Liver (tissue), 9 donors: ENCODE data around the gene FTO. TPM values are rescaled to one million over a fixed set of nuclear protein-coding genes. Genes with fewer than 3 reads are reported as not detected.

Source experiments
- DNase-seq: peaks from one replicate; pipeline ENCODE4 v3.0.0-alpha.2; 2017; ENCODE audit warnings: low spot score
- H3K27ac ChIP-seq, 2 donors: one replicate each; pipeline ENCODE4 v1.7.0; 2013; ENCODE audit warnings: inconsistent platforms in 2 of 2, low read length in 2 of 2, control low read depth in 1 of 2, low read depth in 1 of 2, mild to moderate bottlenecking in 1 of 2
- H3K27me3 ChIP-seq, 4 donors: one replicate each; pipeline versions ENCODE4 v1.6.1 to v1.7.0; 2013; ENCODE audit warnings: low read length in 3 of 4, inconsistent platforms in 1 of 4, mild to moderate bottlenecking in 1 of 4, moderate library complexity in 1 of 4; ENCODE audit not compliant: control insufficient read depth in 4 of 4, insufficient read depth in 4 of 4
- H3K36me3 ChIP-seq, 4 donors: one replicate each; pipeline versions ENCODE4 v1.6.1 to v1.7.0; 2013; ENCODE audit warnings: low read length in 3 of 4, mild to moderate bottlenecking in 3 of 4, low read depth in 1 of 4, moderate library complexity in 1 of 4; ENCODE audit not compliant: control insufficient read depth in 4 of 4, insufficient read depth in 3 of 4
- H3K4me1 ChIP-seq, 4 donors: one replicate each; pipeline versions ENCODE4 v1.6.1 to v1.7.0; 2013; ENCODE audit warnings: low read length in 3 of 4, mild to moderate bottlenecking in 3 of 4, moderate library complexity in 1 of 4; ENCODE audit not compliant: control insufficient read depth in 4 of 4, insufficient read depth in 4 of 4
- H3K4me3 ChIP-seq, 3 donors: one replicate each; pipeline versions ENCODE4 v1.6.1 to v1.7.0; 2013; ENCODE audit warnings: low read length in 3 of 3, control low read depth in 1 of 3, low read depth in 1 of 3, mild to moderate bottlenecking in 1 of 3
- H3K9ac ChIP-seq, 2 donors: one replicate each; pipeline ENCODE4 v1.7.0; 2013; ENCODE audit warnings: low read length in 2 of 2, mild to moderate bottlenecking in 2 of 2, moderate library complexity in 2 of 2, control low read depth in 1 of 2, low read depth in 1 of 2
- H3K9me3 ChIP-seq, 4 donors: one replicate each; pipeline versions ENCODE4 v1.6.1 to v1.7.0; 2013; ENCODE audit warnings: low read length in 3 of 4; ENCODE audit not compliant: control insufficient read depth in 4 of 4
- ATF3 ChIP-seq: IDR thresholded peaks from 2 replicates; pipeline ENCODE4 v1.6.1; 2016; ENCODE audit warnings: antibody characterized with exemption
- CTCF ChIP-seq: fragments of 150-350 bp; IDR thresholded peaks from 2 replicates; pipeline ENCODE4 v1.5.1; 2017; ENCODE audit warnings: improper control_type of control experiment, low read depth, low read length; ENCODE audit not compliant: missing input control
- EGR1 ChIP-seq, 2 donors: IDR thresholded peaks; 2 replicates each; pipeline ENCODE4 v1.6.1; 2016 to 2018; ENCODE audit warnings: antibody characterized with exemption in 2 of 2, low read depth in 2 of 2
- FOXA2 ChIP-seq: IDR thresholded peaks from 2 replicates; pipeline ENCODE4 v1.6.1; 2016; ENCODE audit warnings: antibody characterized with exemption
- GABPA ChIP-seq, 2 donors: IDR thresholded peaks in 1 of 2; conservative IDR thresholded peaks in 1 of 2; 2 replicates each; pipeline ENCODE4 v1.6.1; 2016; ENCODE audit warnings: antibody characterized with exemption in 2 of 2, mild to moderate bottlenecking in 1 of 2, moderate library complexity in 1 of 2
- HNF4A ChIP-seq, 2 donors: conservative IDR thresholded peaks; 2 replicates each; pipeline ENCODE4 v1.6.1; 2016; ENCODE audit warnings: antibody characterized with exemption in 2 of 2, mild to moderate bottlenecking in 2 of 2
- HNF4G ChIP-seq: IDR thresholded peaks from 2 replicates; pipeline ENCODE4 v1.6.1; 2016; ENCODE audit warnings: antibody characterized with exemption
- JUND ChIP-seq, 2 donors: IDR thresholded peaks; 2 replicates each; pipeline ENCODE4 v1.6.1; 2016; ENCODE audit warnings: antibody characterized with exemption in 2 of 2
- MAX ChIP-seq: IDR thresholded peaks from 2 replicates; pipeline ENCODE4 v1.6.1; 2016; ENCODE audit warnings: antibody characterized with exemption
- NR2F2 ChIP-seq: IDR thresholded peaks from 2 replicates; pipeline ENCODE4 v1.6.1; 2016; ENCODE audit warnings: antibody characterized with exemption
- RAD21 ChIP-seq, 2 donors: IDR thresholded peaks; 2 replicates each; pipeline ENCODE4 v1.6.1; 2016; ENCODE audit warnings: antibody characterized with exemption in 2 of 2, mild to moderate bottlenecking in 2 of 2
- REST ChIP-seq: IDR thresholded peaks from 2 replicates; pipeline ENCODE4 v1.6.1; 2016; ENCODE audit warnings: antibody characterized with exemption, mild to moderate bottlenecking
- RXRA ChIP-seq, 2 donors: IDR thresholded peaks; 2 replicates each; pipeline ENCODE4 v1.6.1; 2017 to 2018; ENCODE audit warnings: antibody characterized with exemption in 2 of 2, mild to moderate bottlenecking in 1 of 2
- SP1 ChIP-seq: IDR thresholded peaks from 2 replicates; pipeline ENCODE4 v1.6.1; 2018; ENCODE audit warnings: antibody characterized with exemption, mild to moderate bottlenecking
- TAF1 ChIP-seq: conservative IDR thresholded peaks from 2 replicates; pipeline ENCODE4 v1.6.1; 2016; ENCODE audit warnings: antibody characterized with exemption, mild to moderate bottlenecking
- YY1 ChIP-seq: IDR thresholded peaks from 2 replicates; pipeline ENCODE4 v1.6.1; 2016; ENCODE audit warnings: antibody characterized with exemption, mild to moderate bottlenecking
- ZBTB33 ChIP-seq: IDR thresholded peaks from 2 replicates; pipeline ENCODE4 v1.6.1; 2016; ENCODE audit warnings: antibody characterized with exemption
- WGBS: extraction: QIAGEN DNeasy Blood & Tissue Kit; methylation state at CpG from one replicate; pipeline ENCODE4 v1.1.7; 2013; 5-methylcytosine and 5-hydroxymethylcytosine counted together
- polyA plus RNA-seq, 2 donors: library from polyadenylated mRNA; stranded (reverse) in 1 of 2; unstranded in 1 of 2; fragments of 200-250 nt in 1 of 2; fragments of >200 nt in 1 of 2; fragmentation: Nextera tagmentation in 1 of 2; extraction: Ambion mirVana in 1 of 2; gene quantifications; one replicate each; pipeline versions ENCODE4 v1.2.1 to v1.2.3, GENCODE V29; 2013 to 2015
- total RNA-seq, 2 donors: library from RNA; depleted of rRNA; stranded (reverse); fragments of >200 nt; gene quantifications; one replicate each; pipeline ENCODE4 v1.2.3, GENCODE V29; 2014
- donor health status: healthy.
- donor health status: healthy.
- donor health status: healthy.
- donor health status: healthy.
- donor health status: healthy.

The FTO gene
- total and polyA plus RNA-seq, 4 donors = 12.0 to 54.2 (median 24.6) TPM

- Histone ChIP-seq H3K4me1 (no peaks in the 10 kb centered on the region), H3K27ac (no peak overlapping the region), H3K27me3 (no peaks in the 10 kb centered on the region), H3K9ac (no peak overlapping the region), H3K9me3 (no peaks in the 10 kb centered on the region), H3K4me3 (no peak overlapping the region), H3K36me3 (no peaks in the 10 kb centered on the region)
- TF ChIP-seq GABPA (IDR thresholded peaks at IDR 0.05 in 1 of 2, conservative IDR thresholded peaks at IDR 0.05 in 1 of 2) (no peak), RXRA (IDR thresholded peaks at IDR 0.05) (no peak), RAD21 (IDR thresholded peaks at IDR 0.05) (no peak), MAX (no peak), REST (no peak), TAF1 (no peak)
- no peak for DNase-seq
- WGBS = 94% methylated on average over 5 of the region's 5 CpGs
Measured at GRCh38 chr16:53971616-53972015, 267.7 kb downstream of the FTO start.

GRCh38 chr16:53973021-53973420, 269.1 kb downstream of the FTO start:
- WGBS = 97% methylated on average over 4 of the region's 4 CpGs
- H3K27ac ChIP-seq = no peak overlapping the region

More at GRCh38 chr16:53973021-53973420, 269.1 kb downstream of the FTO start:
- Histone ChIP-seq H3K9me3 (no peaks in the 10 kb centered on the region), H3K27me3 (no peaks in the 10 kb centered on the region), H3K36me3 (no peaks in the 10 kb centered on the region), H3K4me1 (no peaks in the 10 kb centered on the region), H3K4me3 (no peak overlapping the region), H3K9ac (no peak overlapping the region)
- TF ChIP-seq ATF3 (no peak), RAD21 (IDR thresholded peaks at IDR 0.05) (no peak), FOXA2 (no peak), EGR1 (IDR thresholded peaks at IDR 0.05; ENCODE audit: low read depth in 2 of 2) (no peak), ZBTB33 (no peak), RXRA (IDR thresholded peaks at IDR 0.05) (no peak), JUND (IDR thresholded peaks at IDR 0.05) (no peak), HNF4A (conservative IDR thresholded peaks at IDR 0.05) (no peak), YY1 (no peak), CTCF (no peak), REST (no peak), GABPA (IDR thresholded peaks at IDR 0.05 in 1 of 2, conservative IDR thresholded peaks at IDR 0.05 in 1 of 2) (no peak), MAX (no peak), HNF4G (no peak), SP1 (no peak), NR2F2 (no peak)
- DNase-seq = no peak
